ENCODE data around the gene EPB41L4B. TPM values are rescaled to one million over a fixed set of nuclear protein-coding genes. Genes with fewer than 3 reads are reported as not detected.

The EPB41L4B gene
- total and polyA plus RNA-seq, 2 of the 13 experiments (the other 11 are each of a cell fraction or from before 2014, with no cell fraction given): 17.6 to 22.1 TPM

DNA sequence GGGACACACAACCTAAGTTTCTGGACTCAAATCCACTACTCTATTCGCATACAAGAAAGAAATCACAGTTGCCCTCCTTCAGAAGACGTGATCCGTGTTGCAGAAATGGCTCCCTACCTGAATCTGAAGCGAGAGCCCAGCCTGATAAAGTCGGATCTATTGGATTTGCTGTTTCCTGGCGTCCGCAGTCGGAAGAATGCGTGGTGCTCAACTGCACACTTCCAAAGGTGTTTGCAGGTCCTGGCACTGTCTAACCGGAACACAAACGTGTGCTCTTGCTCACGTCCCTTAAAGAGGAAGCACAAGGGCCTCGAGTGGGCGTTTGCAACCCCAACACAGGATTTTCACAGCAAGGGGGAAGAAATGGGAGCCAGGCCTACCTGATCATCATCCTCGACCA, 65.5 kb downstream of the EPB41L4B start:
- no peaks in the 10 kb centered on the region for H3K9me3 ChIP-seq (ENCODE audit: low read length)
- TF ChIP-seq, protein P1, sequence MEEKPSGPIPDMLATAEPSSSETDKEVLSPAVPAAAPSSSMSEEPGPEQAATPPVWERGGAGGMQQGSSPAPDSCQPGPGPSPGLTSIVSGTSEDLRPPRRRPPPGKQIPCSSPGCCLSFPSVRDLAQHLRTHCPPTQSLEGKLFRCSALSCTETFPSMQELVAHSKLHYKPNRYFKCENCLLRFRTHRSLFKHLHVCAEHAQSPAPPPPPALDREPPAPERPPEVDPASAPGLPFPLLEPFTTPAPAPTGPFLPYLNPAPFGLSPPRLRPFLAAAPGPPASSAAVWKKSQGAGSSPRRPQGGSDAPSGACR (CRISPR knock-in tag; IDR thresholded peaks at IDR 0.05): no peak
- TF ChIP-seq, protein P2, sequence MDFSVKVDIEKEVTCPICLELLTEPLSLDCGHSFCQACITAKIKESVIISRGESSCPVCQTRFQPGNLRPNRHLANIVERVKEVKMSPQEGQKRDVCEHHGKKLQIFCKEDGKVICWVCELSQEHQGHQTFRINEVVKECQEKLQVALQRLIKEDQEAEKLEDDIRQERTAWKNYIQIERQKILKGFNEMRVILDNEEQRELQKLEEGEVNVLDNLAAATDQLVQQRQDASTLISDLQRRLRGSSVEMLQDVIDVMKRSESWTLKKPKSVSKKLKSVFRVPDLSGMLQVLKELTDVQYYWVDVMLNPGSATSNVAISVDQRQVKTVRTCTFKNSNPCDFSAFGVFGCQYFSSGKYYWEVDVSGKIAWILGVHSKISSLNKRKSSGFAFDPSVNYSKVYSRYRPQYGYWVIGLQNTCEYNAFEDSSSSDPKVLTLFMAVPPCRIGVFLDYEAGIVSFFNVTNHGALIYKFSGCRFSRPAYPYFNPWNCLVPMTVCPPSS (IDR thresholded peaks at IDR 0.05): no peak
- no peak for TF ChIP-seq ZFP41 (CRISPR knock-in tag; IDR thresholded peaks at IDR 0.05; ENCODE audit: borderline replicate concordance)
- no peak for TF ChIP-seq SP4 (CRISPR knock-in tag; IDR thresholded peaks at IDR 0.05)
- TF ChIP-seq ZNF350 (CRISPR knock-in tag; IDR thresholded peaks at IDR 0.05; ENCODE audit: borderline replicate concordance, low read depth): no peak
- TF ChIP-seq, protein P3, sequence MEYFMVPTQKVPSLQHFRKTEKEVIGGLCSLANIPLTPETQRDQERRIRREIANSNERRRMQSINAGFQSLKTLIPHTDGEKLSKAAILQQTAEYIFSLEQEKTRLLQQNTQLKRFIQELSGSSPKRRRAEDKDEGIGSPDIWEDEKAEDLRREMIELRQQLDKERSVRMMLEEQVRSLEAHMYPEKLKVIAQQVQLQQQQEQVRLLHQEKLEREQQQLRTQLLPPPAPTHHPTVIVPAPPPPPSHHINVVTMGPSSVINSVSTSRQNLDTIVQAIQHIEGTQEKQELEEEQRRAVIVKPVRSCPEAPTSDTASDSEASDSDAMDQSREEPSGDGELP (IDR thresholded peaks at IDR 0.05; ENCODE audit: borderline replicate concordance, low read depth): no peak
- TF ChIP-seq YY1 (IDR thresholded peaks at IDR 0.05; ENCODE audit: insufficient read depth, insufficient replicate concordance, low read depth, low read length): no peak
- H3K27ac ChIP-seq (ENCODE audit: extremely low read length, insufficient read depth, low read length): no peak overlapping the region
- no peak overlapping the region for H3K4me2 ChIP-seq (ENCODE audit: low read depth, low read length)
- DNase-seq (ENCODE audit: low spot score) (no peak), FAIRE-seq (no peak), ATAC-seq (no peak)
- WGBS (ENCODE audit: low lambda C conversion rate): 97% methylated on average over 15 of the region's 15 CpGs
- H3K27me3 ChIP-seq (ENCODE audit: control insufficient read depth in 1 of 2, insufficient read depth in 2 of 2, low read length in 2 of 2): no peaks in the 10 kb centered on the region
- H3K79me2 ChIP-seq (ENCODE audit: insufficient read depth, low read length): no peaks in the 10 kb centered on the region
- H3K36me3 ChIP-seq (replicated peaks in 1 of 2; ENCODE audit: control insufficient read depth in 1 of 2, insufficient read depth in 2 of 2, low read length in 2 of 2): peaks cover 1 to 24% of the 10 kb centered on the region in 2 experiments
- ChIA-PET CTCF (ENCODE audit: low intra/inter-chr PET ratio, low total read pairs) (no interaction called here), POLR2A (no interaction called here)
- in situ Hi-C loops (cut with HindIII; ENCODE audit: extremely low pct_ligation_motif_present, low pct_unique_long_range_greater_than_20kb) (no loop called here), intact Hi-C loops (cut with micrococcal nuclease; ENCODE audit: unreplicated experiment) (no loop called here)
- H3K4me3 ChIP-seq (replicated peaks in 1 of 3; ENCODE audit: insufficient read depth in 1 of 3, low read depth in 2 of 3, low read length in 3 of 3): no peak overlapping the region
- no peak overlapping the region for H3K9ac ChIP-seq (ENCODE audit: insufficient read depth, low read depth, low read length)
- H4K20me1 ChIP-seq (ENCODE audit: insufficient read depth, low read length): no peaks in the 10 kb centered on the region
- no peak overlapping the region for H2AFZ ChIP-seq (ENCODE audit: low read length)
- H3K4me1 ChIP-seq (ENCODE audit: insufficient read depth, low read length): peaks cover 36% of the 10 kb centered on the region
- no TSS peak for BruUV-seq (replicated peaks)

Measured in HepG2 (cell line).